HL-60 (cell line): ENCODE measurements around the gene ANTXR1.

Experiments used
- POLR2AphosphoS5 ChIP-seq: IDR thresholded peaks from 2 replicates; pipeline ENCODE4 v1.6.1; 2012; ENCODE audit warnings: low read depth
- SPI1 ChIP-seq: IDR thresholded peaks from 2 replicates; pipeline ENCODE4 v1.6.1; 2012; ENCODE audit warnings: low read depth, mild to moderate bottlenecking, borderline replicate concordance
- TF ChIP-seq, protein P1 (sequence below): IDR thresholded peaks from one replicate; pipeline ENCODE4 v1.5.1; 2011; ENCODE audit warnings: low read length, control low read depth, inconsistent platforms; ENCODE audit not compliant: insufficient read depth
- TF ChIP-seq, protein P2 (sequence below): IDR thresholded peaks from 2 replicates; pipeline ENCODE4 v1.6.1; 2012; ENCODE audit warnings: low read depth; ENCODE audit not compliant: insufficient replicate concordance

DNA sequence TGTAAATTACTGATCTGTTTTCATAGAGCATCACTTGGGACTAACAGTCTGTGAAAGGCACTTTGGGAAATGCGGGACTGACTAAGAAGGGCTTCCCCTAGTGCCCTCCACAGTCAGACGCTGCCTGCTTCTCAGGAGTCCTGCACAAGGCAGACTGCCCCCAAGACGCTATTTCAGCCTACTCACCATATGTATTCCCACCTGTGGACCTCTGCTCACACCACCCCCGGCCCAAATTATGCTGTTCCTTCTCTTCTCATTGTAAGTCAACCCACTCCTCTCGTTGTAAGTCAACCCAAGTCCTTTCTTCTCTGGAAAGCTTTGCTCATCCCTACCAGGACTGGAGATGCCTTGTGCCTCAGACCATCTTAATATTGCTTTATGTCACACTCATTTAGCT lies 198.7 kb downstream of the ANTXR1 start:
- TF ChIP-seq, protein P1, sequence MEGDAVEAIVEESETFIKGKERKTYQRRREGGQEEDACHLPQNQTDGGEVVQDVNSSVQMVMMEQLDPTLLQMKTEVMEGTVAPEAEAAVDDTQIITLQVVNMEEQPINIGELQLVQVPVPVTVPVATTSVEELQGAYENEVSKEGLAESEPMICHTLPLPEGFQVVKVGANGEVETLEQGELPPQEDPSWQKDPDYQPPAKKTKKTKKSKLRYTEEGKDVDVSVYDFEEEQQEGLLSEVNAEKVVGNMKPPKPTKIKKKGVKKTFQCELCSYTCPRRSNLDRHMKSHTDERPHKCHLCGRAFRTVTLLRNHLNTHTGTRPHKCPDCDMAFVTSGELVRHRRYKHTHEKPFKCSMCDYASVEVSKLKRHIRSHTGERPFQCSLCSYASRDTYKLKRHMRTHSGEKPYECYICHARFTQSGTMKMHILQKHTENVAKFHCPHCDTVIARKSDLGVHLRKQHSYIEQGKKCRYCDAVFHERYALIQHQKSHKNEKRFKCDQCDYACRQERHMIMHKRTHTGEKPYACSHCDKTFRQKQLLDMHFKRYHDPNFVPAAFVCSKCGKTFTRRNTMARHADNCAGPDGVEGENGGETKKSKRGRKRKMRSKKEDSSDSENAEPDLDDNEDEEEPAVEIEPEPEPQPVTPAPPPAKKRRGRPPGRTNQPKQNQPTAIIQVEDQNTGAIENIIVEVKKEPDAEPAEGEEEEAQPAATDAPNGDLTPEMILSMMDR = no peak
- TF ChIP-seq POLR2AphosphoS5 = no peak
- no peak for TF ChIP-seq SPI1
- TF ChIP-seq, protein P2, sequence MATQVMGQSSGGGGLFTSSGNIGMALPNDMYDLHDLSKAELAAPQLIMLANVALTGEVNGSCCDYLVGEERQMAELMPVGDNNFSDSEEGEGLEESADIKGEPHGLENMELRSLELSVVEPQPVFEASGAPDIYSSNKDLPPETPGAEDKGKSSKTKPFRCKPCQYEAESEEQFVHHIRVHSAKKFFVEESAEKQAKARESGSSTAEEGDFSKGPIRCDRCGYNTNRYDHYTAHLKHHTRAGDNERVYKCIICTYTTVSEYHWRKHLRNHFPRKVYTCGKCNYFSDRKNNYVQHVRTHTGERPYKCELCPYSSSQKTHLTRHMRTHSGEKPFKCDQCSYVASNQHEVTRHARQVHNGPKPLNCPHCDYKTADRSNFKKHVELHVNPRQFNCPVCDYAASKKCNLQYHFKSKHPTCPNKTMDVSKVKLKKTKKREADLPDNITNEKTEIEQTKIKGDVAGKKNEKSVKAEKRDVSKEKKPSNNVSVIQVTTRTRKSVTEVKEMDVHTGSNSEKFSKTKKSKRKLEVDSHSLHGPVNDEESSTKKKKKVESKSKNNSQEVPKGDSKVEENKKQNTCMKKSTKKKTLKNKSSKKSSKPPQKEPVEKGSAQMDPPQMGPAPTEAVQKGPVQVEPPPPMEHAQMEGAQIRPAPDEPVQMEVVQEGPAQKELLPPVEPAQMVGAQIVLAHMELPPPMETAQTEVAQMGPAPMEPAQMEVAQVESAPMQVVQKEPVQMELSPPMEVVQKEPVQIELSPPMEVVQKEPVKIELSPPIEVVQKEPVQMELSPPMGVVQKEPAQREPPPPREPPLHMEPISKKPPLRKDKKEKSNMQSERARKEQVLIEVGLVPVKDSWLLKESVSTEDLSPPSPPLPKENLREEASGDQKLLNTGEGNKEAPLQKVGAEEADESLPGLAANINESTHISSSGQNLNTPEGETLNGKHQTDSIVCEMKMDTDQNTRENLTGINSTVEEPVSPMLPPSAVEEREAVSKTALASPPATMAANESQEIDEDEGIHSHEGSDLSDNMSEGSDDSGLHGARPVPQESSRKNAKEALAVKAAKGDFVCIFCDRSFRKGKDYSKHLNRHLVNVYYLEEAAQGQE = no peak
